Measurements from ENCODE around the gene DUSP22. TPM values are rescaled to one million over a fixed set of nuclear protein-coding genes. Genes with fewer than 3 reads are reported as not detected.
"Not testable (repeated sequence)": the region's sequence is repeated elsewhere in the genome, so short reads cannot be mapped to it uniquely, and the experiment has no call there.

The DUSP22 gene
- total RNA-seq, 1 donor from 2014 or later, result 34.9 TPM

DNA sequence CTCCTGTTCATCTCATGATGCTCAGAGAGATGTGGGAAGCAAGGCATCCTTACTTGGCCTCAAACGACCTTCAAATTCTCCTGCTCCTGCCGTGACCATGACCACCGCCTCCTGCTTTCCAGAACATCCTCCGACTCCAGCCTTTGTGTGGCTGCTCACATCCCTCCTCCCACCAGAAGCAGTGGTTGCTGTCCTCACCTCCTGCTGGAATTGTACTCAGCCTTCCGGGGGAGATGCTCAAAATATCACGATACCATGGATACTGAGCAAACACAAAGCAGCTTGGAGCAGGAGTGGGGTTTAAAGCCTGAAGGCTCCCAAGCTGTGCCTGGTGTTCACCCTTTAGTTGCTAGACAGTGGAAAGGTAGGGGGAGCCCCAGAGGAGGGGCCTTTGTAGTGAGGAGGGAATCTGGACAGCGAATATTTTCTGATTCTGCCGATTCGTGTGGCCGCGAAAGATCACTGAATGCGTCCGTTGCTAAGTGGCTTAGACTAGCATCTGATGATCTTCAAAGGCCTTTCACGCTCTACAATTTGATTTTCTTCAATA lies 9.3 kb upstream of the DUSP22 start:
- Mint-ChIP-seq H3K9me3 (ENCODE audit: unreplicated experiment) (peaks cover 11% of the 10 kb centered on the region), H3K27me3 (ENCODE audit: low read depth, unreplicated experiment) (peaks cover 36% of the 10 kb centered on the region), H3K4me1 (ENCODE audit: low read depth, unreplicated experiment) (no peaks in the 10 kb centered on the region), H3K36me3 (ENCODE audit: low read depth, unreplicated experiment) (no peaks in the 10 kb centered on the region), H3K4me3 (ENCODE audit: unreplicated experiment) (no peak overlapping the region), H3K27ac (ENCODE audit: unreplicated experiment) (no peak overlapping the region)
- no peak overlapping the region for H3K9ac ChIP-seq (ENCODE audit: low read length)
- TF ChIP-seq EZH2 (IDR thresholded peaks at IDR 0.05; ENCODE audit: insufficient read depth, low read length), result no peak
- TF ChIP-seq, protein P1, sequence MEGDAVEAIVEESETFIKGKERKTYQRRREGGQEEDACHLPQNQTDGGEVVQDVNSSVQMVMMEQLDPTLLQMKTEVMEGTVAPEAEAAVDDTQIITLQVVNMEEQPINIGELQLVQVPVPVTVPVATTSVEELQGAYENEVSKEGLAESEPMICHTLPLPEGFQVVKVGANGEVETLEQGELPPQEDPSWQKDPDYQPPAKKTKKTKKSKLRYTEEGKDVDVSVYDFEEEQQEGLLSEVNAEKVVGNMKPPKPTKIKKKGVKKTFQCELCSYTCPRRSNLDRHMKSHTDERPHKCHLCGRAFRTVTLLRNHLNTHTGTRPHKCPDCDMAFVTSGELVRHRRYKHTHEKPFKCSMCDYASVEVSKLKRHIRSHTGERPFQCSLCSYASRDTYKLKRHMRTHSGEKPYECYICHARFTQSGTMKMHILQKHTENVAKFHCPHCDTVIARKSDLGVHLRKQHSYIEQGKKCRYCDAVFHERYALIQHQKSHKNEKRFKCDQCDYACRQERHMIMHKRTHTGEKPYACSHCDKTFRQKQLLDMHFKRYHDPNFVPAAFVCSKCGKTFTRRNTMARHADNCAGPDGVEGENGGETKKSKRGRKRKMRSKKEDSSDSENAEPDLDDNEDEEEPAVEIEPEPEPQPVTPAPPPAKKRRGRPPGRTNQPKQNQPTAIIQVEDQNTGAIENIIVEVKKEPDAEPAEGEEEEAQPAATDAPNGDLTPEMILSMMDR (IDR thresholded peaks at IDR 0.05; ENCODE audit: insufficient read depth, low read depth, low read length), result no peak
- no peak for FAIRE-seq
- H4K20me1 ChIP-seq (ENCODE audit: insufficient read depth, low read length), result no peaks in the 10 kb centered on the region
- no peak overlapping the region for H3K27ac ChIP-seq (ENCODE audit: low read depth, low read length)
- H3K36me3 ChIP-seq (ENCODE audit: insufficient read depth, low read length), result no peaks in the 10 kb centered on the region
- H2AFZ ChIP-seq (ENCODE audit: low read depth, low read length), result no peak overlapping the region
- no peak overlapping the region for H3K4me2 ChIP-seq (ENCODE audit: low read length)
- no peak for DNase-seq (ENCODE audit: low read depth)
- H3K27me3 ChIP-seq (ENCODE audit: insufficient read depth, low read length), result peaks cover 2% of the 10 kb centered on the region
- H3K79me2 ChIP-seq (ENCODE audit: insufficient read depth, low read length), result no peaks in the 10 kb centered on the region
- no peak overlapping the region for H3K4me3 ChIP-seq (ENCODE audit: insufficient read depth, low read depth, low read length)
- no peaks in the 10 kb centered on the region for H3K4me1 ChIP-seq (ENCODE audit: insufficient read depth, low read length)
- peaks cover 3% of the 10 kb centered on the region for H3K9me3 ChIP-seq (ENCODE audit: insufficient read depth, low read depth, low read length)

DNA sequence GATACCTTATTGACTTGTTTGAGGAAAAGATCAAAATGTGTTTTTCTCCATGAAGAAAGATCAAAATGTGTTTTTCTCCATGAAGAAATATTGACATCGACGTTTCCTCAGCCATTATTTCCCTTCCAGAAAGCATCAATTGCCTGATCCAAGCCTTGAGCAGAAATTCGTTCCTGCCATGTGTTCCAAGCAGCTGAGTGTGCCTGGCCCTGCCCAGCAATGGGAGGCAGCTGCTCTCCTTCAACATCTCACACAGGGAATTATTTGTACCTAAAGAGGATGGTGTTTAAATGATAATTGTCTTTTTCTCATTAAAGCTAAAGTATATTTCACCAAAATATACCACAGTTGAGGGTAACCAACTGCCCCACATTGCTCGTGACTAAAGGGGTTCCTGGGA lies 7.8 kb upstream of the DUSP22 start:
- peaks cover 11% of the 10 kb centered on the region for H3K27me3 ChIP-seq (ENCODE audit: insufficient read depth, low read length)
- no peaks in the 10 kb centered on the region for H3K4me1 Mint-ChIP-seq (ENCODE audit: low read depth, unreplicated experiment)
- no peaks in the 10 kb centered on the region for H3K36me3 Mint-ChIP-seq (ENCODE audit: low read depth, unreplicated experiment)
- H3K9ac ChIP-seq (ENCODE audit: low read length), result no peak overlapping the region
- no peak overlapping the region for H3K4me2 ChIP-seq (ENCODE audit: low read length)
- H4K20me1 ChIP-seq (ENCODE audit: insufficient read depth, low read length), result no peaks in the 10 kb centered on the region
- no peak overlapping the region for H3K4me3 ChIP-seq (ENCODE audit: insufficient read depth, low read depth, low read length)
- no peak for FAIRE-seq
- H3K27ac Mint-ChIP-seq (ENCODE audit: unreplicated experiment), result no peak overlapping the region
- no peaks in the 10 kb centered on the region for H3K36me3 ChIP-seq (ENCODE audit: insufficient read depth, low read length)
- H3K9me3 ChIP-seq (ENCODE audit: insufficient read depth, low read depth, low read length), result peaks cover 3% of the 10 kb centered on the region
- H2AFZ ChIP-seq (ENCODE audit: low read depth, low read length), result no peak overlapping the region
- TF ChIP-seq, protein P1 (IDR thresholded peaks at IDR 0.05; ENCODE audit: insufficient read depth, low read depth, low read length), result no peak
- no peak for TF ChIP-seq EZH2 (IDR thresholded peaks at IDR 0.05; ENCODE audit: insufficient read depth, low read length)
- H3K4me3 Mint-ChIP-seq (ENCODE audit: unreplicated experiment), result no peak overlapping the region
- no peak overlapping the region for H3K27ac ChIP-seq (ENCODE audit: low read depth, low read length)
- peaks cover 11% of the 10 kb centered on the region for H3K9me3 Mint-ChIP-seq (ENCODE audit: unreplicated experiment)
- no peaks in the 10 kb centered on the region for H3K4me1 ChIP-seq (ENCODE audit: insufficient read depth, low read length)
- H3K27me3 Mint-ChIP-seq (ENCODE audit: low read depth, unreplicated experiment), result peaks cover 42% of the 10 kb centered on the region
- DNase-seq (ENCODE audit: low read depth), result no peak
- no peaks in the 10 kb centered on the region for H3K79me2 ChIP-seq (ENCODE audit: insufficient read depth, low read length)

DNA sequence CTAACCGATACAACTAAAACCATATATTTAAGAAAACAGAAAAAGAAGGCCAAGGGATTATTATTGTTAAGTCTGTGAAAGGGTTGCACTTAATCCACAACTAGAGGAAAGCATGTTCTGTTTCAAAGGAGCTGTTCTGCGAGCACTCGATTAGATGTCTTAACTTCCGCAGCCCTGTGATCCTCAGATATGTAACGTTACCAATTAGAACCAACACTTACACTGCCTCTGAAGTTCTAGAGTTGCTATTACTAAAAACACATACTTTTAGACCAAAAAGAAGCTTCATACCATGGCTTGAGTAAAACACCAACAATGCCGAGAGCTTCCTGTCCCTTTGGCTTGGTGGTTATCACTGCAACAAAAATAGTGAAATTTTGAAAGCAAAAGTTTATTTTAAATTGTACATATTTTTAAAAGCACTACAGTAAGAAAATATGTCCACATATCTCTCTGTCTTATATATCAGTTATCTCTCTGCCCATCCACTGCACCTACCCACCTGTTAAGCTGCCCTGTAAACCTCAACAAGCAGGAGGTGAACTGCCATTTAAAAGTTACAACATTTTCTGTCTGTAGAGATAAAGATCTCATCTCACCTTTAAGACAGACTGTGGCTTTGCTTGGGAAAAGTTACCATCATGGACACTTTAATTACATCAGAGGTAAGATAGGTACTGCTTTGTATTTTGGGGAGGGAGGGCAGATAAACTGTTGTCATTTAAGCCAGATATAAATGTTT lies 7.1 kb upstream of the DUSP22 start:
- Mint-ChIP-seq H3K27ac (ENCODE audit: unreplicated experiment) (no peak overlapping the region), H3K9me3 (ENCODE audit: unreplicated experiment) (peaks cover 11% of the 10 kb centered on the region), H3K4me3 (ENCODE audit: unreplicated experiment) (no peak overlapping the region), H3K4me1 (ENCODE audit: low read depth, unreplicated experiment) (no peaks in the 10 kb centered on the region), H3K36me3 (ENCODE audit: low read depth, unreplicated experiment) (no peaks in the 10 kb centered on the region), H3K27me3 (ENCODE audit: low read depth, unreplicated experiment) (peaks cover 42% of the 10 kb centered on the region)
- no peak overlapping the region for H3K4me3 ChIP-seq (ENCODE audit: insufficient read depth, low read depth, low read length)
- no peak overlapping the region for H2AFZ ChIP-seq (ENCODE audit: low read depth, low read length)
- DNase-seq (ENCODE audit: low read depth), result no peak
- no peak overlapping the region for H3K9ac ChIP-seq (ENCODE audit: low read length)
- no peaks in the 10 kb centered on the region for H3K4me1 ChIP-seq (ENCODE audit: insufficient read depth, low read length)
- FAIRE-seq, result no peak
- no peaks in the 10 kb centered on the region for H4K20me1 ChIP-seq (ENCODE audit: insufficient read depth, low read length)
- no peak overlapping the region for H3K27ac ChIP-seq (ENCODE audit: low read depth, low read length)
- H3K79me2 ChIP-seq (ENCODE audit: insufficient read depth, low read length), result no peaks in the 10 kb centered on the region
- peaks cover 11% of the 10 kb centered on the region for H3K27me3 ChIP-seq (ENCODE audit: insufficient read depth, low read length)
- no peak overlapping the region for H3K4me2 ChIP-seq (ENCODE audit: low read length)
- H3K9me3 ChIP-seq (ENCODE audit: insufficient read depth, low read depth, low read length), result peaks cover 3% of the 10 kb centered on the region
- TF ChIP-seq EZH2 (IDR thresholded peaks at IDR 0.05; ENCODE audit: insufficient read depth, low read length), result no peak
- TF ChIP-seq, protein P1 (IDR thresholded peaks at IDR 0.05; ENCODE audit: insufficient read depth, low read depth, low read length), result no peak
- no peaks in the 10 kb centered on the region for H3K36me3 ChIP-seq (ENCODE audit: insufficient read depth, low read length)

DNA sequence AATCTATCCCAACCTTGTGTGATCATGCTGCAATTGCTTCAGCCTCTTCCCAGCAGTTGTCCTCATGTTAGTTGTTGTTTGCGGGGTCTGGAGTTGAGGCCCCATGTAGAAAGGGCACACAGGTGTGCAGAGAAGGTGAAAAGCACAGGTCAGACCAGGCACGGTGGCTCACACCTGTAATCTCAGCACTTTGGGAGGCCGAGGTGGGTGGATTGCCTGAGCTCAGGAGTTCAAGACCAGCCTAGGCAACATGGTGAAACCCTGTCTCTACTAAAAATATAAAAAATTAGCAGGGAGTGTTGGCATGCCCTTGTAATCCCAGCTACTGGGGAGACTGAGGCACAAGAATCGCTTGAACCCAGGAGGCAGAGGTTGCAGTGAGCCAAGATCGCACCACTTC lies 6.4 kb upstream of the DUSP22 start:
- H3K27ac ChIP-seq (ENCODE audit: low read depth, low read length); H3K9ac ChIP-seq (ENCODE audit: low read length); H3K36me3 Mint-ChIP-seq (ENCODE audit: low read depth, unreplicated experiment); H3K9me3 ChIP-seq (ENCODE audit: insufficient read depth, low read depth, low read length); H2AFZ ChIP-seq (ENCODE audit: low read depth, low read length); H3K79me2 ChIP-seq (ENCODE audit: insufficient read depth, low read length); H3K4me1 ChIP-seq (ENCODE audit: insufficient read depth, low read length); H4K20me1 ChIP-seq (ENCODE audit: insufficient read depth, low read length); H3K4me3 Mint-ChIP-seq (ENCODE audit: unreplicated experiment); FAIRE-seq; H3K4me3 ChIP-seq (ENCODE audit: insufficient read depth, low read depth, low read length); DNase-seq (ENCODE audit: low read depth); H3K4me1 Mint-ChIP-seq (ENCODE audit: low read depth, unreplicated experiment); H3K27ac Mint-ChIP-seq (ENCODE audit: unreplicated experiment); H3K36me3 ChIP-seq (ENCODE audit: insufficient read depth, low read length); H3K4me2 ChIP-seq (ENCODE audit: low read length): not testable (repeated sequence)
- Mint-ChIP-seq H3K9me3 (ENCODE audit: unreplicated experiment) (peaks cover 11% of the 10 kb centered on the region), H3K27me3 (ENCODE audit: low read depth, unreplicated experiment) (peaks cover 37% of the 10 kb centered on the region)
- peaks cover 11% of the 10 kb centered on the region for H3K27me3 ChIP-seq (ENCODE audit: insufficient read depth, low read length)
